Mesothelial cell of epicardium (in vitro differentiated cells): ENCODE data around the gene GALT. TPM values are rescaled to one million over a fixed set of nuclear protein-coding genes. Genes with fewer than 3 reads are reported as not detected.

ENCODE experiments used
- DNase-seq, 2 experiments: peaks; one replicate each; pipeline ENCODE4 v3.0.0; 2021; ENCODE audit warnings: low spot score in 2 of 2; ENCODE audit not compliant: unreplicated experiment in 2 of 2
- H3K27ac Mint-ChIP-seq: 2 replicates; pipeline ENCODE4 v1.8.0; 2021; ENCODE audit warnings: mixed read lengths
- H3K27me3 Mint-ChIP-seq: 2 replicates; pipeline ENCODE4 v1.8.0; 2021; ENCODE audit warnings: low read depth, mixed read lengths
- H3K36me3 Mint-ChIP-seq: 2 replicates; pipeline ENCODE4 v1.8.0; 2021; ENCODE audit warnings: mixed read lengths
- H3K4me1 Mint-ChIP-seq: 2 replicates; pipeline ENCODE4 v1.8.0; 2021; ENCODE audit warnings: mixed read lengths
- H3K4me3 Mint-ChIP-seq: 2 replicates; pipeline ENCODE4 v1.8.0; 2021; ENCODE audit warnings: mild to moderate bottlenecking, moderate library complexity, mixed read lengths
- H3K9me3 Mint-ChIP-seq: 2 replicates; pipeline ENCODE4 v1.8.0; 2021; ENCODE audit warnings: mixed read lengths
- CTCF ChIP-seq: fragments of 200-600 bp; sonication (generic); IDR thresholded peaks from one replicate; pipeline ENCODE4 v1.5.0; 2021; ENCODE audit warnings: antibody characterized with exemption; ENCODE audit not compliant: unreplicated experiment
- total RNA-seq: library from RNA; stranded (reverse); gene quantifications from 3 replicates; pipeline ENCODE4 v1.2.1, GENCODE V29; 2021

The GALT gene
- total RNA-seq, 1 donor from 2014 or later: 88.5 TPM

- Mint-ChIP-seq H3K4me1 (peaks cover 58% of the 10 kb centered on the region), H3K4me3 (peak within 1 kb of the TSS; percentile 71), H3K36me3 (peaks cover 6% of the 10 kb centered on the region), H3K27me3 (no peaks in the 10 kb centered on the region), H3K9me3 (no peaks in the 10 kb centered on the region), H3K27ac (peak within 1 kb of the TSS; percentile 95)
- TF ChIP-seq CTCF: no peak
- no peak for DNase-seq
Observed at GRCh38 chr9:34651876-34652601, 5.6 kb downstream of the GALT start, which contains the start of gene IL11RA. Gene IL11RA (plus strand): TSS chr9:34652185. CDS start chr9:34655218, 3,033 bp downstream.

GRCh38 chr9:34652602-34653000, 6.1 kb downstream of the GALT start:
- Mint-ChIP-seq H3K27me3 (no peaks in the 10 kb centered on the region), H3K9me3 (no peaks in the 10 kb centered on the region), H3K4me3 (peak overlapping the region; percentile 71), H3K27ac (peak overlapping the region; percentile 95), H3K36me3 (peaks cover 6% of the 10 kb centered on the region), H3K4me1 (peaks cover 53% of the 10 kb centered on the region)
- no peak for DNase-seq
- TF ChIP-seq CTCF: no peak

GRCh38 chr9:34653151-34654072, 6.9 kb downstream of the GALT start:
- TF ChIP-seq CTCF: no peak
- Mint-ChIP-seq H3K36me3 (peaks cover 6% of the 10 kb centered on the region), H3K9me3 (no peaks in the 10 kb centered on the region), H3K27me3 (no peaks in the 10 kb centered on the region), H3K27ac (peak overlapping the region; percentile 95), H3K4me3 (peak overlapping the region; percentile 71), H3K4me1 (peaks cover 46% of the 10 kb centered on the region)
- DNase-seq: no peak

- Mint-ChIP-seq H3K4me3 (peak overlapping the region; percentile 71), H3K4me1 (peaks cover 46% of the 10 kb centered on the region), H3K36me3 (peaks cover 3% of the 10 kb centered on the region), H3K27ac (peak overlapping the region; percentile 95), H3K27me3 (no peaks in the 10 kb centered on the region), H3K9me3 (no peaks in the 10 kb centered on the region)
- no peak for DNase-seq
- no peak for TF ChIP-seq CTCF
Observed at GRCh38 chr9:34654323-34655051, 8.0 kb downstream of the GALT start.

GRCh38 chr9:34655394-34655793, 8.9 kb downstream of the GALT start:
- Mint-ChIP-seq H3K27me3 (no peaks in the 10 kb centered on the region), H3K27ac (no peak overlapping the region), H3K4me3 (peak overlapping the region; percentile 7), H3K4me1 (peaks cover 46% of the 10 kb centered on the region), H3K9me3 (no peaks in the 10 kb centered on the region), H3K36me3 (peaks cover 4% of the 10 kb centered on the region)
- no peak for DNase-seq
- TF ChIP-seq CTCF: no peak
